HUES64 (cell line): ENCODE measurements around the gene TRIP6.

Experiments used
- H3K27ac ChIP-seq: 2 replicates; pipeline ENCODE4 v1.7.0; 2013; ENCODE audit warnings: low read depth, low read length, inconsistent platforms
- H3K27me3 ChIP-seq: 2 replicates; pipeline ENCODE4 v1.6.1; 2013; ENCODE audit warnings: mild to moderate bottlenecking, low read length; ENCODE audit not compliant: insufficient read depth
- H3K36me3 ChIP-seq: 2 replicates; pipeline ENCODE4 v1.6.1; 2013; ENCODE audit warnings: mild to moderate bottlenecking, low read length; ENCODE audit not compliant: insufficient read depth
- H3K4me1 ChIP-seq: 2 replicates; pipeline ENCODE4 v1.6.1; 2013; ENCODE audit warnings: mild to moderate bottlenecking, low read length, moderate library complexity; ENCODE audit not compliant: insufficient read depth
- H3K4me3 ChIP-seq: 2 replicates; pipeline ENCODE4 v1.5.1; 2013; ENCODE audit warnings: mild to moderate bottlenecking, low read length, moderate library complexity
- H3K9ac ChIP-seq: 2 replicates; pipeline ENCODE4 v1.6.1; 2013; ENCODE audit warnings: mild to moderate bottlenecking, low read depth, low read length
- H3K9me3 ChIP-seq: 2 replicates; pipeline ENCODE4 v1.6.1; 2013; ENCODE audit warnings: low read depth, low read length; ENCODE audit not compliant: insufficient read depth
- WGBS: fragments of 150-250, 120-280 bp; methylation state at CpG from one replicate; pipeline ENCODE4 v1.1.7; 2013; ENCODE audit warnings: missing lambda C conversion rate; 5-methylcytosine and 5-hydroxymethylcytosine counted together

Gene TRIP6

GRCh38 chr7:100825751-100826513, 41.3 kb upstream of the TRIP6 start:
- H3K4me1 ChIP-seq: peaks cover 3% of the 10 kb centered on the region; the same call in 1 of the 2 replicates

GRCh38 chr7:100826514-100827329, 40.5 kb upstream of the TRIP6 start:
- H3K27me3 ChIP-seq: no peaks in the 10 kb centered on the region

More at GRCh38 chr7:100825751-100826513, 41.3 kb upstream of the TRIP6 start:
- no peaks in the 10 kb centered on the region for H3K27me3 ChIP-seq
- H3K36me3 ChIP-seq: peaks cover 34% of the 10 kb centered on the region
- 8% methylated on average over 14 of the region's 17 CpGs for WGBS
- H3K27ac ChIP-seq: no peak overlapping the region
- H3K9ac ChIP-seq: peak overlapping the region; percentile 81
- peak overlapping the region; percentile 81 for H3K4me3 ChIP-seq
- H3K9me3 ChIP-seq: no peaks in the 10 kb centered on the region

GRCh38 chr7:100827330-100828226, 39.6 kb upstream of the TRIP6 start, which contains the start of gene EPHB4:
Gene EPHB4 (minus strand): TSS chr7:100827523. CDS start chr7:100827030, 493 bp downstream.
- peaks cover 19% of the 10 kb centered on the region for H3K36me3 ChIP-seq
- under 1% methylated on average over 79 of the region's 80 CpGs for WGBS
- peaks cover 3% of the 10 kb centered on the region; the same call in 1 of the 2 replicates for H3K4me1 ChIP-seq
- no peaks in the 10 kb centered on the region for H3K9me3 ChIP-seq
- H3K9ac ChIP-seq: peak within 1 kb of the TSS; percentile 85
- peak within 1 kb of the TSS; percentile 81 for H3K4me3 ChIP-seq
- H3K27ac ChIP-seq: peak within 1 kb of the TSS; percentile 96
- H3K27me3 ChIP-seq: no peaks in the 10 kb centered on the region

More at GRCh38 chr7:100826514-100827329, 40.5 kb upstream of the TRIP6 start:
- Histone ChIP-seq H3K4me3 (peak overlapping the region; percentile 81), H3K4me1 (peaks cover 3% of the 10 kb centered on the region; the same call in 1 of the 2 replicates), H3K9me3 (no peaks in the 10 kb centered on the region), H3K9ac (peak overlapping the region; percentile 81), H3K27ac (peak overlapping the region; percentile 74; the same call in 1 of the 2 replicates), H3K36me3 (peaks cover 27% of the 10 kb centered on the region)
- WGBS: under 1% methylated on average over 63 of the region's 71 CpGs

- WGBS: 73% methylated on average over 20 of the region's 20 CpGs
- Histone ChIP-seq H3K9me3 (no peaks in the 10 kb centered on the region), H3K9ac (no peak overlapping the region), H3K27me3 (no peaks in the 10 kb centered on the region), H3K4me3 (peak overlapping the region; percentile 81; the same call in 1 of the 2 replicates), H3K27ac (no peak overlapping the region), H3K36me3 (peaks cover 2% of the 10 kb centered on the region), H3K4me1 (peaks cover 3% of the 10 kb centered on the region; the same call in 1 of the 2 replicates)
Observed at GRCh38 chr7:100829150-100829716, 38.0 kb upstream of the TRIP6 start.

- no peaks in the 10 kb centered on the region for H3K4me1 ChIP-seq
- WGBS: 96% methylated on average over 4 of the region's 4 CpGs
- no peak overlapping the region for H3K4me3 ChIP-seq
- no peaks in the 10 kb centered on the region for H3K9me3 ChIP-seq
- H3K27ac ChIP-seq: no peak overlapping the region
- H3K9ac ChIP-seq: no peak overlapping the region
- no peaks in the 10 kb centered on the region for H3K36me3 ChIP-seq
- H3K27me3 ChIP-seq: no peaks in the 10 kb centered on the region
Observed at GRCh38 chr7:100830396-100830795, 36.8 kb upstream of the TRIP6 start.

- no peaks in the 10 kb centered on the region for H3K9me3 ChIP-seq
- H3K4me1 ChIP-seq: peaks cover 7% of the 10 kb centered on the region
- H3K27me3 ChIP-seq: no peaks in the 10 kb centered on the region
- no peak overlapping the region for H3K4me3 ChIP-seq
- H3K36me3 ChIP-seq: no peaks in the 10 kb centered on the region
- 88% methylated on average over 4 of the region's 5 CpGs for WGBS
- H3K27ac ChIP-seq: no peak overlapping the region
- no peak overlapping the region for H3K9ac ChIP-seq
Observed at GRCh38 chr7:100832281-100832633, 34.9 kb upstream of the TRIP6 start.

- WGBS: 5% methylated on average over 17 of the region's 17 CpGs
- no peaks in the 10 kb centered on the region for H3K9me3 ChIP-seq
- no peaks in the 10 kb centered on the region for H3K36me3 ChIP-seq
- no peaks in the 10 kb centered on the region for H3K27me3 ChIP-seq
- H3K27ac ChIP-seq: peak overlapping the region; percentile 99
- H3K4me3 ChIP-seq: peak overlapping the region; percentile 52
- peak overlapping the region; percentile 82 for H3K9ac ChIP-seq
- H3K4me1 ChIP-seq: peaks cover 18% of the 10 kb centered on the region
Observed at GRCh38 chr7:100835903-100836811, 31.0 kb upstream of the TRIP6 start.

GRCh38 chr7:100836812-100837098, 30.4 kb upstream of the TRIP6 start:
- H3K9me3 ChIP-seq: no peaks in the 10 kb centered on the region
- H3K9ac ChIP-seq: peak overlapping the region; percentile 92
- WGBS: 0% methylated on average over 6 of the region's 6 CpGs
- no peaks in the 10 kb centered on the region for H3K36me3 ChIP-seq
- peaks cover 19% of the 10 kb centered on the region for H3K4me1 ChIP-seq
- H3K27me3 ChIP-seq: no peaks in the 10 kb centered on the region
- peak overlapping the region; percentile 55 for H3K4me3 ChIP-seq
- peak overlapping the region; percentile 99 for H3K27ac ChIP-seq

GRCh38 chr7:100837099-100837836, 29.9 kb upstream of the TRIP6 start:
- H3K27ac ChIP-seq: peak overlapping the region; percentile 99
- no peaks in the 10 kb centered on the region for H3K36me3 ChIP-seq
- peak overlapping the region; percentile 92 for H3K9ac ChIP-seq
- peaks cover 19% of the 10 kb centered on the region for H3K4me1 ChIP-seq
- no peaks in the 10 kb centered on the region for H3K9me3 ChIP-seq
- WGBS: 3% methylated on average over 36 of the region's 37 CpGs
- H3K4me3 ChIP-seq: peak overlapping the region; percentile 55
- no peaks in the 10 kb centered on the region for H3K27me3 ChIP-seq
